ENCODE data around the gene CCDC120.

The CCDC120 gene

GRCh38 chrX:49079489-49080428 is 21.0 kb downstream of the CCDC120 start, which contains the start of gene WDR45:
TSS of gene WDR45 (minus strand) at chrX:49079887. CDS start at chrX:49078095, 1,792 bp downstream.
- H3K18ac ChIP-seq (ENCODE audit: low read length): peak within 1 kb of the TSS; percentile 87
- H3K9ac ChIP-seq (ENCODE audit: low read length): peak within 1 kb of the TSS; percentile 98
- peak within 1 kb of the TSS; percentile 79 for H2AK5ac ChIP-seq (ENCODE audit: low read length)
- peak within 1 kb of the TSS; percentile 76 for H2BK120ac ChIP-seq (ENCODE audit: insufficient read depth, low read length, poor library complexity)
- H3K14ac ChIP-seq (ENCODE audit: low read length): peak within 1 kb of the TSS; percentile 85
- peaks cover 3% of the 10 kb centered on the region for H3K79me2 ChIP-seq (ENCODE audit: control insufficient read depth, insufficient read depth, low read length, poor library complexity)
- peak within 1 kb of the TSS; percentile 88 for H4K8ac ChIP-seq (ENCODE audit: low read depth, low read length)
- peak within 1 kb of the TSS; percentile 89 for H4K12ac ChIP-seq (ENCODE audit: low read depth, low read length)
- peak within 1 kb of the TSS; percentile 83 for H3K27ac ChIP-seq (ENCODE audit: low read depth, low read length)
- no peaks in the 10 kb centered on the region for H3K27me3 ChIP-seq (ENCODE audit: insufficient read depth, low read length)
- WGBS (ENCODE audit: extremely low coverage, insufficient coverage, insufficient read length): no CpG with 5 or more reads among the region's 55 CpGs
- H3K4me1 ChIP-seq (ENCODE audit: control insufficient read depth in 1 of 2, insufficient read depth in 2 of 2, low read length in 2 of 2): peaks cover 9 to 15% of the 10 kb centered on the region in 2 experiments
- no peak within 1 kb of the TSS for H3K23ac ChIP-seq (ENCODE audit: low read length)
- peak within 1 kb of the TSS; percentile 87 for H3K4ac ChIP-seq (ENCODE audit: low read depth, low read length)
- peak within 1 kb of the TSS; percentile 90 for H4K91ac ChIP-seq (ENCODE audit: low read depth, low read length)
- H3K36me3 ChIP-seq (ENCODE audit: control insufficient read depth in 1 of 2, insufficient read depth in 2 of 2, low read length in 2 of 2): peaks cover 17 to 23% of the 10 kb centered on the region in 2 experiments
- H3K9me3 ChIP-seq (ENCODE audit: insufficient read depth, low read depth, low read length): no peaks in the 10 kb centered on the region
- peak within 1 kb of the TSS; percentile 80 for H2BK5ac ChIP-seq (ENCODE audit: low read depth, low read length, poor library complexity)
- peak; percentile 24 to 61 for DNase-seq
- H3K79me1 ChIP-seq (ENCODE audit: low read length): peaks cover 10% of the 10 kb centered on the region
- peak within 1 kb of the TSS; percentile 69 for H2AFZ ChIP-seq (ENCODE audit: insufficient read depth, low read length, poor library complexity)
- H3K4me2 ChIP-seq (ENCODE audit: low read length): peak within 1 kb of the TSS; percentile 60
- H3K4me3 ChIP-seq (ENCODE audit: low read depth, low read length): peak within 1 kb of the TSS; percentile 81
- no peak within 1 kb of the TSS for H2BK12ac ChIP-seq (ENCODE audit: low read length)

GRCh38 chrX:49082271-49082871 is 23.6 kb downstream of the CCDC120 start:
- no peak overlapping the region for H3K4ac ChIP-seq (ENCODE audit: low read depth, low read length)
- H4K91ac ChIP-seq (ENCODE audit: low read depth, low read length): no peak overlapping the region
- H3K23ac ChIP-seq (ENCODE audit: low read length): no peak overlapping the region
- H4K12ac ChIP-seq (ENCODE audit: low read depth, low read length): no peak overlapping the region
- H3K79me1 ChIP-seq (ENCODE audit: low read length): peaks cover 10% of the 10 kb centered on the region
- no CpG with 5 or more reads among the region's 4 CpGs for WGBS (ENCODE audit: extremely low coverage, insufficient coverage, insufficient read length)
- no peak overlapping the region for H3K9ac ChIP-seq (ENCODE audit: low read length)
- H2AK5ac ChIP-seq (ENCODE audit: low read length): no peak overlapping the region
- H3K18ac ChIP-seq (ENCODE audit: low read length): no peak overlapping the region
- peaks cover 9 to 10% of the 10 kb centered on the region in 2 experiments for H3K4me1 ChIP-seq (ENCODE audit: control insufficient read depth in 1 of 2, insufficient read depth in 2 of 2, low read length in 2 of 2)
- H2BK5ac ChIP-seq (ENCODE audit: low read depth, low read length, poor library complexity): no peak overlapping the region
- no peak overlapping the region for H2BK120ac ChIP-seq (ENCODE audit: insufficient read depth, low read length, poor library complexity)
- H4K8ac ChIP-seq (ENCODE audit: low read depth, low read length): no peak overlapping the region
- H2AFZ ChIP-seq (ENCODE audit: insufficient read depth, low read length, poor library complexity): no peak overlapping the region
- peaks cover 3% of the 10 kb centered on the region for H3K79me2 ChIP-seq (ENCODE audit: control insufficient read depth, insufficient read depth, low read length, poor library complexity)
- H3K36me3 ChIP-seq (ENCODE audit: control insufficient read depth in 1 of 2, insufficient read depth in 2 of 2, low read length in 2 of 2): peaks cover 4 to 5% of the 10 kb centered on the region in 2 experiments
- H3K4me3 ChIP-seq (ENCODE audit: low read depth, low read length): no peak overlapping the region
- H3K9me3 ChIP-seq (ENCODE audit: insufficient read depth, low read depth, low read length): no peaks in the 10 kb centered on the region
- H3K4me2 ChIP-seq (ENCODE audit: low read length): no peak overlapping the region
- H3K27ac ChIP-seq (ENCODE audit: low read depth, low read length): no peak overlapping the region
- H3K27me3 ChIP-seq (ENCODE audit: insufficient read depth, low read length): no peaks in the 10 kb centered on the region
- no peak overlapping the region for H2BK12ac ChIP-seq (ENCODE audit: low read length)
- H3K14ac ChIP-seq (ENCODE audit: low read length): no peak overlapping the region
- DNase-seq: no peak

GRCh38 chrX:49089553-49089952 is 30.8 kb downstream of the CCDC120 start:
- no peak overlapping the region for H4K12ac ChIP-seq (ENCODE audit: low read depth, low read length)
- no peak overlapping the region for H2AK5ac ChIP-seq (ENCODE audit: low read length)
- H3K79me2 ChIP-seq (ENCODE audit: control insufficient read depth, insufficient read depth, low read length, poor library complexity): no peaks in the 10 kb centered on the region
- H3K4me3 ChIP-seq (ENCODE audit: low read depth, low read length): no peak overlapping the region
- H3K27ac ChIP-seq (ENCODE audit: low read depth, low read length): no peak overlapping the region
- H3K9ac ChIP-seq (ENCODE audit: low read length): no peak overlapping the region
- no peak overlapping the region for H3K23ac ChIP-seq (ENCODE audit: low read length)
- H4K91ac ChIP-seq (ENCODE audit: low read depth, low read length): no peak overlapping the region
- no peak overlapping the region for H3K14ac ChIP-seq (ENCODE audit: low read length)
- no peaks in the 10 kb centered on the region for H3K36me3 ChIP-seq (ENCODE audit: control insufficient read depth in 1 of 2, insufficient read depth in 2 of 2, low read length in 2 of 2)
- H3K4ac ChIP-seq (ENCODE audit: low read depth, low read length): no peak overlapping the region
- no peak overlapping the region for H2AFZ ChIP-seq (ENCODE audit: insufficient read depth, low read length, poor library complexity)
- no peak overlapping the region for H2BK120ac ChIP-seq (ENCODE audit: insufficient read depth, low read length, poor library complexity)
- H2BK12ac ChIP-seq (ENCODE audit: low read length): no peak overlapping the region
- no peak overlapping the region for H3K18ac ChIP-seq (ENCODE audit: low read length)
- no peak overlapping the region for H4K8ac ChIP-seq (ENCODE audit: low read depth, low read length)
- no peaks in the 10 kb centered on the region for H3K79me1 ChIP-seq (ENCODE audit: low read length)
- WGBS (ENCODE audit: extremely low coverage, insufficient coverage, insufficient read length): no CpG with 5 or more reads among the region's 4 CpGs
- H3K4me2 ChIP-seq (ENCODE audit: low read length): no peak overlapping the region
- no peaks in the 10 kb centered on the region for H3K27me3 ChIP-seq (ENCODE audit: insufficient read depth, low read length)
- no peaks in the 10 kb centered on the region for H3K9me3 ChIP-seq (ENCODE audit: insufficient read depth, low read depth, low read length)
- peak in 1 of 2 donors; percentile 5 for DNase-seq
- no peaks in the 10 kb centered on the region for H3K4me1 ChIP-seq (ENCODE audit: control insufficient read depth in 1 of 2, insufficient read depth in 2 of 2, low read length in 2 of 2)
- H2BK5ac ChIP-seq (ENCODE audit: low read depth, low read length, poor library complexity): no peak overlapping the region

- no peaks in the 10 kb centered on the region for H3K9me3 ChIP-seq (ENCODE audit: insufficient read depth, low read depth, low read length)
- no peak overlapping the region for H3K18ac ChIP-seq (ENCODE audit: low read length)
- H3K4me3 ChIP-seq (ENCODE audit: low read depth, low read length): no peak overlapping the region
- no peaks in the 10 kb centered on the region for H3K4me1 ChIP-seq (ENCODE audit: control insufficient read depth in 1 of 2, insufficient read depth in 2 of 2, low read length in 2 of 2)
- H2AK5ac ChIP-seq (ENCODE audit: low read length): no peak overlapping the region
- no peak overlapping the region for H4K8ac ChIP-seq (ENCODE audit: low read depth, low read length)
- H3K27ac ChIP-seq (ENCODE audit: low read depth, low read length): no peak overlapping the region
- no peaks in the 10 kb centered on the region for H3K27me3 ChIP-seq (ENCODE audit: insufficient read depth, low read length)
- H2BK5ac ChIP-seq (ENCODE audit: low read depth, low read length, poor library complexity): no peak overlapping the region
- no peak overlapping the region for H2AFZ ChIP-seq (ENCODE audit: insufficient read depth, low read length, poor library complexity)
- H3K79me1 ChIP-seq (ENCODE audit: low read length): peaks cover 1% of the 10 kb centered on the region
- H3K9ac ChIP-seq (ENCODE audit: low read length): no peak overlapping the region
- no peak for DNase-seq
- H3K23ac ChIP-seq (ENCODE audit: low read length): no peak overlapping the region
- H3K36me3 ChIP-seq (ENCODE audit: control insufficient read depth in 1 of 2, insufficient read depth in 2 of 2, low read length in 2 of 2): no peaks in the 10 kb centered on the region
- no peak overlapping the region for H2BK12ac ChIP-seq (ENCODE audit: low read length)
- H3K79me2 ChIP-seq (ENCODE audit: control insufficient read depth, insufficient read depth, low read length, poor library complexity): no peaks in the 10 kb centered on the region
- no peak overlapping the region for H3K4me2 ChIP-seq (ENCODE audit: low read length)
- H3K14ac ChIP-seq (ENCODE audit: low read length): no peak overlapping the region
- no peak overlapping the region for H4K12ac ChIP-seq (ENCODE audit: low read depth, low read length)
- no CpG with 5 or more reads among the region's 4 CpGs for WGBS (ENCODE audit: extremely low coverage, insufficient coverage, insufficient read length)
- H2BK120ac ChIP-seq (ENCODE audit: insufficient read depth, low read length, poor library complexity): no peak overlapping the region
- H3K4ac ChIP-seq (ENCODE audit: low read depth, low read length): no peak overlapping the region
- H4K91ac ChIP-seq (ENCODE audit: low read depth, low read length): no peak overlapping the region
Observed at GRCh38 chrX:49096419-49096818, 37.6 kb downstream of the CCDC120 start.

All from trophoblast cell (in vitro differentiated cells and primary cell).